H1 (cell line): ENCODE measurements around the gene HMCN1. TPM values are rescaled to one million over a fixed set of nuclear protein-coding genes. Genes with fewer than 3 reads are reported as not detected.

Experiments used
- CTCF ChIA-PET: fragments of 300-600 bp; sonication (Branson Sonifier 250); formaldehyde crosslinking; loops from one replicate; lab custom pipeline; 2021; ENCODE audit not compliant: partially characterized antibody; lab: Charles Lee
- POLR2A ChIA-PET: fragments of 300-600 bp; sonication (Branson Sonifier 250); formaldehyde crosslinking; loops from one replicate; lab custom pipeline; 2021; ENCODE audit warnings: inconsistent platforms; ENCODE audit not compliant: partially characterized antibody; lab: Charles Lee
- DNase-seq, 2 experiments: peaks; one replicate each; pipeline versions ENCODE4 v3.0.0 to v3.0.0-alpha.2; 2010 to 2022; ENCODE audit warnings: low spot score in 2 of 2, low read depth in 1 of 2, mixed read lengths in 1 of 2
- FAIRE-seq: peaks from 2 replicates; lab custom pipeline; 2011; peaks lifted over from hg19 to GRCh38; lab: Jason Lieb, UNC
- H2AFZ ChIP-seq: 2 replicates; pipeline ENCODE4 v1.8.1; 2012; ENCODE audit warnings: low read length, inconsistent platforms
- H2AK5ac ChIP-seq: 2 replicates; pipeline ENCODE4 v1.6.1; 2013; ENCODE audit warnings: low read depth, low read length
- H2BK120ac ChIP-seq: replicated peaks from 2 replicates; pipeline ENCODE3; 2013; ENCODE audit warnings: low read depth, low read length, inconsistent platforms
- H2BK12ac ChIP-seq: 2 replicates; pipeline ENCODE4 v1.6.1; 2013; ENCODE audit warnings: low read depth, low read length
- H2BK15ac ChIP-seq: 2 replicates; pipeline ENCODE4 v1.6.1; 2013; ENCODE audit warnings: low read length
- H2BK20ac ChIP-seq: 2 replicates; pipeline ENCODE4 v1.6.1; 2013; ENCODE audit warnings: low read length
- H2BK5ac ChIP-seq: 2 replicates; pipeline ENCODE4 v1.6.1; 2013; ENCODE audit warnings: low read depth, low read length
- H3K14ac ChIP-seq: 2 replicates; pipeline ENCODE4 v1.6.1; 2013; ENCODE audit warnings: inconsistent platforms; ENCODE audit not compliant: insufficient read length
- H3K18ac ChIP-seq: 2 replicates; pipeline ENCODE4 v1.6.1; 2013; ENCODE audit warnings: low read length; ENCODE audit errors: extremely low read depth
- H3K23ac ChIP-seq: 2 replicates; pipeline ENCODE4 v1.6.1; 2013; ENCODE audit warnings: inconsistent platforms; ENCODE audit not compliant: insufficient read length
- H3K23me2 ChIP-seq: 2 replicates; pipeline ENCODE4 v1.6.1; 2013; ENCODE audit warnings: low read depth, low read length
- H3K27ac ChIP-seq: 2 replicates; pipeline ENCODE4 v1.6.1; 2011; ENCODE audit warnings: low read depth, low read length, inconsistent platforms
- H3K27me3 ChIP-seq, 4 experiments: replicated peaks in 1 of 4; 1 replicate in 1 of 4; 2 replicates in 3 of 4; pipeline versions ENCODE4 v1.6.1 to v1.8.1; 2011 to 2013; ENCODE audit warnings: low read length in 3 of 4, mild to moderate bottlenecking in 3 of 4, inconsistent platforms in 2 of 4, mixed read lengths in 2 of 4, moderate library complexity in 1 of 4; ENCODE audit not compliant: control insufficient read depth in 3 of 4, insufficient read depth in 3 of 4; ENCODE audit errors: extremely low read depth in 1 of 4
- H3K36me3 ChIP-seq, 4 experiments: 2 replicates each; pipeline versions ENCODE4 v1.6.1 to v1.8.1; 2011 to 2013; ENCODE audit warnings: mild to moderate bottlenecking in 4 of 4, low read length in 3 of 4, moderate library complexity in 2 of 4, control low read depth in 1 of 4, inconsistent platforms in 1 of 4; ENCODE audit not compliant: insufficient read depth in 4 of 4, control insufficient read depth in 2 of 4
- H3K4ac ChIP-seq: replicated peaks from 2 replicates; pipeline ENCODE3; 2013; ENCODE audit warnings: low read length, low read depth, mixed read lengths, inconsistent platforms; ENCODE audit not compliant: insufficient read length
- H3K4me1 ChIP-seq, 4 experiments: replicated peaks in 1 of 4; 1 replicate in 1 of 4; 2 replicates in 3 of 4; pipeline versions ENCODE4 v1.6.1 to v1.8.1; 2011 to 2013; ENCODE audit warnings: low read length in 3 of 4, inconsistent platforms in 2 of 4, mixed read lengths in 1 of 4; ENCODE audit not compliant: insufficient read depth in 4 of 4, control insufficient read depth in 3 of 4
- H3K4me2 ChIP-seq, 2 experiments: 2 replicates each; pipeline versions ENCODE4 v1.6.1 to v1.8.1; 2011 to 2013; ENCODE audit warnings: low read depth in 2 of 2, low read length in 2 of 2, control low read depth in 1 of 2, inconsistent platforms in 1 of 2, mild to moderate bottlenecking in 1 of 2; ENCODE audit not compliant: insufficient read depth in 1 of 2
- H3K4me3 ChIP-seq, 4 experiments: fragments of 200-600, 300-600 bp in 1 of 4; sonication (generic), shearing (Covaris generic), sonication (Bioruptor Twin) in 1 of 4; 2 replicates each; pipeline versions ENCODE4 v1.5.1 to v1.8.1; 2011 to 2016; ENCODE audit warnings: low read length in 4 of 4, low read depth in 3 of 4, control low read depth in 2 of 4, inconsistent platforms in 2 of 4, mild to moderate bottlenecking in 2 of 4, mixed read lengths in 1 of 4, moderate library complexity in 1 of 4; ENCODE audit not compliant: insufficient read depth in 2 of 4; ENCODE audit errors: extremely low read depth in 1 of 4
- H3K56ac ChIP-seq: replicated peaks from 2 replicates; pipeline ENCODE3; 2013; ENCODE audit warnings: low read depth, mild to moderate bottlenecking, mixed read lengths, low read length, inconsistent platforms; ENCODE audit not compliant: insufficient read length
- H3K79me1 ChIP-seq: 2 replicates; pipeline ENCODE4 v1.6.1; 2013; ENCODE audit warnings: low read depth, low read length, control low read depth
- H3K79me2 ChIP-seq, 2 experiments: 2 replicates each; pipeline versions ENCODE4 v1.6.1 to v1.8.1; 2012 to 2013; ENCODE audit warnings: low read length in 2 of 2, mild to moderate bottlenecking in 2 of 2, inconsistent platforms in 1 of 2; ENCODE audit not compliant: insufficient read depth in 2 of 2, control insufficient read depth in 1 of 2
- H3K9ac ChIP-seq, 4 experiments: replicated peaks in 1 of 4; 1 replicate in 1 of 4; 2 replicates in 3 of 4; pipeline versions ENCODE4 v1.6.1 to v1.8.1; 2011 to 2013; ENCODE audit warnings: low read depth in 3 of 4, low read length in 3 of 4, control low read depth in 2 of 4, mild to moderate bottlenecking in 2 of 4, moderate library complexity in 2 of 4, inconsistent platforms in 1 of 4; ENCODE audit errors: extremely low read depth in 1 of 4
- H3K9me3 ChIP-seq, 2 experiments: 2 replicates each; pipeline versions ENCODE4 v1.6.1 to v1.8.1; 2012 to 2013; ENCODE audit warnings: mild to moderate bottlenecking in 2 of 2, moderate library complexity in 2 of 2, control low read depth in 1 of 2, inconsistent platforms in 1 of 2, low read depth in 1 of 2, low read length in 1 of 2, mixed read lengths in 1 of 2; ENCODE audit not compliant: insufficient read depth in 2 of 2
- H4K20me1 ChIP-seq, 2 experiments: replicated peaks in 1 of 2; 2 replicates each; pipeline versions ENCODE3 to v1.8.1; 2011 to 2013; ENCODE audit warnings: inconsistent platforms in 2 of 2, low read length in 2 of 2, mild to moderate bottlenecking in 1 of 2; ENCODE audit not compliant: insufficient read depth in 2 of 2, control insufficient read depth in 1 of 2
- H4K5ac ChIP-seq: 2 replicates; pipeline ENCODE4 v1.6.1; 2013; ENCODE audit warnings: low read length, low read depth, mixed read lengths, inconsistent platforms; ENCODE audit not compliant: insufficient read length
- H4K8ac ChIP-seq: 2 replicates; pipeline ENCODE4 v1.8.0; 2013; ENCODE audit warnings: mild to moderate bottlenecking, moderate library complexity, low read length, inconsistent platforms; ENCODE audit not compliant: insufficient read depth; ENCODE audit errors: extremely low read depth
- H4K91ac ChIP-seq: replicated peaks from 2 replicates; pipeline ENCODE3; 2013; ENCODE audit warnings: low read length, mixed read lengths, inconsistent platforms; ENCODE audit not compliant: insufficient read length
- CREB1 ChIP-seq: IDR thresholded peaks from 2 replicates; pipeline ENCODE4 v1.6.1; 2012; ENCODE audit warnings: inconsistent platforms
- RNF2 ChIP-seq: fragments of 200-900, 300-1000 bp; sonication (generic); IDR thresholded peaks from 2 replicates; pipeline ENCODE4 v1.7.1; 2016; ENCODE audit warnings: borderline replicate concordance, low read depth, mild to moderate bottlenecking, antibody characterized with exemption, low read length; ENCODE audit not compliant: poor library complexity, severe bottlenecking; ENCODE audit errors: missing control alignments
- SRF ChIP-seq: IDR thresholded peaks from 2 replicates; pipeline ENCODE4 v1.6.1; 2011; ENCODE audit warnings: mild to moderate bottlenecking, low read depth, low read length, moderate library complexity
- TAF7 ChIP-seq: optimal IDR thresholded peaks from 2 replicates; pipeline ENCODE3; 2011; ENCODE audit warnings: low read depth, mild to moderate bottlenecking, inconsistent platforms, low read length, moderate library complexity, borderline replicate concordance
- TBP ChIP-seq: IDR thresholded peaks from 2 replicates; pipeline ENCODE4 v1.6.1; 2011; ENCODE audit warnings: low read depth, low read length, improper control_type of control experiment
- WGBS, 2 experiments: shearing (Covaris generic) in 1 of 2; methylation state at CpG; one replicate each; pipeline versions ENCODE4 v1.1.6 to v1.1.7; 2013 to 2015; ENCODE audit warnings: low lambda C conversion rate in 2 of 2, mixed read lengths in 2 of 2, inconsistent platforms in 1 of 2, low coverage in 1 of 2, missing lambda C conversion rate in 1 of 2; ENCODE audit not compliant: insufficient replicate concordance in 2 of 2, insufficient coverage in 1 of 2, insufficient read length in 1 of 2; ENCODE audit errors: extremely low coverage in 1 of 2, missing lambda C conversion rate in 1 of 2; 5-methylcytosine and 5-hydroxymethylcytosine counted together
- polyA plus RNA-seq, 7 experiments: library from polyadenylated mRNA; depleted of rRNA in 3 of 7; stranded (reverse) in 5 of 7; unstranded in 2 of 7; fragments of >200 nt in 5 of 7; fragments of 200-250 nt in 2 of 7; gene quantifications; 1 replicate in 5 of 7; 2 replicates in 1 of 7; 4 replicates in 1 of 7; pipeline versions ENCODE4 v1.2.1 to v1.2.3, GENCODE V29; 2011 to 2013; ENCODE audit warnings: missing spikeins in 2 of 7, mixed read lengths in 2 of 7
- total RNA-seq: library from RNA; stranded (reverse); fragmentation: NEBNext Ultra II Directional; extraction: Animal tissue kit (Norgen Biotek cat#: 25700); gene quantifications from 2 replicates; pipeline ENCODE4 v1.2.1, GENCODE V29; 2021

Gene HMCN1
- total and polyA plus RNA-seq, 2 of the 8 experiments (the other 6 are each of a cell fraction or from before 2014, with no cell fraction given), result 13.8 to 14.6 TPM

DNA sequence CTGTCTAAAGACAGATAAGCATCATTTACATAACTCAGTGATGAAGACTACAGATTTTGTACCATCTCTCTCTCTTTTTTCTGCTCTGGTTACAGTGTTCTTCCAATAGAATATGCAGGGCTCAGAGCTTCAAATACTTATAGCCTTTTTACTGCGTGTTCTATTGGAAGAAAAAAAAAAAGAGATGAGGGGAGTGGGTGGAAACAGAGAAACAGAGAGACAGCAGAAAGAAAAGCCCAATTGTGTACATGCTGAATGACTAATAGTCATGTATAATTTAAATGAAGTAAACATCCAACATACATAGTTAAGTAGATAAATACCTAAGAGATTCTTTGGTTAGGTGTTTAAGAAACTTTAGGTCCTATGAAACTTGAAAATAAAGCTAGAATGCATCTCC, 151.9 kb downstream of the HMCN1 start:
- no peak for DNase-seq
- 73% methylated on average over 1 of the region's 1 CpG; no CpG with 5 or more reads in 1 of the 2 experiments for WGBS, 2 experiments
- Histone ChIP-seq H3K56ac (no peak overlapping the region), H3K36me3 (no peaks in the 10 kb centered on the region), H3K9me3 (no peaks in the 10 kb centered on the region), H2BK20ac (no peak overlapping the region), H2BK120ac (no peak overlapping the region), H4K5ac (no peak overlapping the region), H3K23me2 (no peaks in the 10 kb centered on the region), H4K20me1 (no peaks in the 10 kb centered on the region), H3K4me3 (no peak overlapping the region), H4K91ac (no peak overlapping the region), H4K8ac (no peak overlapping the region), H2BK15ac (no peak overlapping the region), H2AK5ac (no peak overlapping the region), H3K14ac (no peak overlapping the region), H3K79me1 (no peaks in the 10 kb centered on the region), H3K27me3 (no peaks in the 10 kb centered on the region), H3K4me1 (no peaks in the 10 kb centered on the region), H3K79me2 (no peaks in the 10 kb centered on the region), H3K9ac (no peak overlapping the region), H3K4ac (no peak overlapping the region), H3K23ac (no peak overlapping the region), H2AFZ (no peak overlapping the region), H3K18ac (no peak overlapping the region), H2BK12ac (no peak overlapping the region), H3K27ac (no peak overlapping the region), H2BK5ac (no peak overlapping the region), H3K4me2 (no peak overlapping the region)
- ChIA-PET POLR2A (interaction anchor here (0.6 kb wide), 1 partner anchor 15 kb away, joined by 3 read pairs; no protein-coding TSS in a partner anchor), CTCF (no interaction called here)
- TF ChIP-seq RNF2 (no peak), TBP (no peak), SRF (no peak), CREB1 (no peak), TAF7 (no peak)
- FAIRE-seq, result no peak
